HG03565 (cell line): Measurements from ENCODE around the gene NAA40.

ENCODE experiments used
- ATAC-seq: cut with Tn5 transposase; IDR thresholded peaks from one replicate; pipeline ENCODE4 v1.9.1; 2021; ENCODE audit warnings: mild to moderate bottlenecking, moderate library complexity; ENCODE audit not compliant: unreplicated experiment

The NAA40 gene

GRCh38 chr11:63912678-63913077, 26.1 kb upstream of the NAA40 start:
- ATAC-seq, result no peak

GRCh38 chr11:63913866-63914830, 24.7 kb upstream of the NAA40 start:
- no peak for ATAC-seq

DNA sequence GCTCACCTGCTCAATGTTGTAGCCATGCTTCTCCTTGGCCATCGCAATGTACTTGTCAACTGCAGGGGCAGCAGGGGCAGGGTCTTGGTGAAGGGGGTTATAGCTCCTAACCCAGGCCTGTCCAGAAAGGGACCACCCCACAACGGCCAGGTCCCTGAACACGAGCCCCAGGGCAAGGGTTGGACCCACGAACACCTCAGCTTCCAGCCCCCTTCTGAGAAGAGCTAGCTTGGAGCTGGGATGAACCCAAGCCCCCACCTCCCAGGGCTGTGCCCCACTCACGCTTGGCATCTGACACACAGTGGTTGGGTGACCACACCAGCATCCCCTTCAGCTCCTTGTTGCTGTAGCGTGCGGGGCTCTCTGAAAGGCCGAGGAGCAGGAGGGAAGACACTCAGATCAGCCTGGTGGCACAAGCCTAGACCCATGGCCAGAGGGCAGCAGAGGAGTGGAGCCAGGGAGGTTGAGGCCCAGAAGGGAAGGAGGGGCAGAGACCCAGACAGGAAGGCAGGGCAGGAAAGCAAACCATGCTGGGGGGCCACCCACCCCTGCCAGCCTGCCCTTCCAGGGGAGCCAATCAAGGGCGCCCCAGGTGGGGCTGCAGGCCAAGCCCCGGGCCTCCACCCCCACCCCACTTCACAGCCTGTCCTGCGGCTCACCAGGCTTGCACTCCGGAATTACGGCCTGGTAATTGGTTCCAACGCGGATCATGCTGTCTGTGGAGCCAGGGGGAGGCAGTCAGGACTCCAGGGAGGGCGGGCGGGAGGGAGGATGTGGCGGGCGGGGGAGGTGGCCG, 23.7 kb upstream of the NAA40 start:
- ATAC-seq, result no peak

DNA sequence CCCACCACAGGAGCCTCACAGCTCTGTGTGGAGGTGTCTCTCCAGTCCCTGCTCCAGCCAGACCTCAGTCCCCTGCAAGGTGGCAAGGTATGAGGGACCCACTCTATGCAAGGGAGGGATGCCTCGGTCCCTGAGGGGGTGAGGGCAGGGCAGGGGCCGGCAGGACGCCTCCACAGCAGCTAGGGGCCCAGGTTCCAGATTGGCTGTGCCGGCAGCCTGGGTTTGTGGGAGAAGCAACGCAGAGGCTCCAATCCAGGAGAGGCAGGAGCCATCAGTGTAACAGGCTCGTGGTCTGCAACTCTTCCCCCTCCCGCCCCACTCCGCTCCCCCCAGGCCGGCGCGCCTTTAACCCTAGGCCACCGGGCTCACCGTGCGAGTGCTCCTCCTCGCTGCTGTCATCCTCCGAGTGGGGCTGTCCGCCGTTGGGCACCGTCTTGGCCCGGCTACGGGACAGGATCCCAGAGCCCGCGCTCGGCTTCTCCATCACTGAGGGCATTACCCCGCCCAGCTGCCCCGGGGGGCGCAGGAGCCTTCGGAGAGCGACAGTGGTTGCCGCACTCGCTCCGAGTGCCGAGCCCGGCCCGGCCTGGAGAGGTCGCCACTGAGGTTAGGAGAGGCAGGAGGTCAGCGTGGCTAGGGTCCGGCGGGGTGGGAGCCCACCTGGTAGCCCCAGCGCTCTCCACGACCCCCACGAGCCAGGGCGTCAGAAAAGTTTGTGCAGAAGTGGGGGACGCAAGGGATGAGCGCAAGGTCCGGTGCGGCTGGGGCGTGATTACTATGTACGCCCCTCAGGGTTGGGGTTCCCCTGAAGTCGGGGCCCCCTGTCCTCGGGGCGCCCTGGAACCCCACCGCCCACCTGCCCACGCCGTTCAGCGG, 22.6 kb upstream of the NAA40 start:
- no peak for ATAC-seq

GRCh38 chr11:63916837-63917691, 21.7 kb upstream of the NAA40 start, which contains the start of gene RCOR2:
Gene RCOR2 (minus strand): TSS chr11:63917164. CDS start chr11:63916456, 708 bp downstream.
- ATAC-seq, result no peak

GRCh38 chr11:63917692-63918506, 20.9 kb upstream of the NAA40 start:
- ATAC-seq, result no peak

- ATAC-seq, result no peak
These were observed 20.2 kb upstream of the NAA40 start for GRCh38 chr11:63918507-63919191.

DNA sequence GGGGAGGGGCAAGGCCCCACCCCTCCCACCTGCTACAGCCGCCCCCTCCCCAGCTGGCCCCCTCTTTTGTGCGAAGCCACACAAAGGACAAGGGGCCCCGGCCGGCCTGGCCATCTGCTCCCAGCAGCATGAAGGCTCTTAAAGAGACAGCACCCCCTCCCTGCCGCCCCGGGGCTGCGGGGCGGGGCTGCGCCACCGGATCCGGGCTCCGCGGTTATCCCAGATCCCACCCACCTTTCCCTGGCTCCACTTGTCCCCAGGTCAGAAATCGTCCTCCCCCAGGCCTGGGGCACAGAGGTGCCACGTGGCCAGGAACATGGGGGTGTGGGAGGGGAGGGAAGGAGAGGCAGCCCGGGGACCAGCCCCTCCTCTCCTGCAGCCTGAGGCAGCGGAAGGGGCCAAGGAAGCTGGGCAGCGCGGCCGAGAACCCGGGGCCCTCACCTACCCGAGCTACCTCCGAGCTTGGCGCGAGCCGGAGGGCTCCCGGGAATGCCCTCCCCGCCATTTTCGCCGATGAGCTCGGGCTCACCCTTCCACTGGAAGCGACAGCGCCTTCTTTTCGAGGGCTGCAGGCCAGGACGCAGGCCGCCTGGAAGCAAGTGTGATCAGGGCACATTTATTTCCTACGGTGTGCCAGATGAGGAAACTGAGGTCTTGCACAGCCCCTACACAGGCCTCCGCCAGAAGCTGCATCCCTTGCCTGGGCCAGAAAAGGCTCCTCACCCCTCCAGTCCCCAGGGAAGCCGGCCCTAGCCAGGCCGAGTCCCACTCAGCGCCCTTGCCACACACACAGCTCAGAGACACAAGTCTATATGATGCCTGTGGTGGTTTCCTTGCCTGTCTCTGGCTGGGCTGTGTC, 19.3 kb upstream of the NAA40 start:
- no peak for ATAC-seq

- ATAC-seq, result no peak
These were observed 18.5 kb upstream of the NAA40 start for GRCh38 chr11:63920126-63920938.

DNA sequence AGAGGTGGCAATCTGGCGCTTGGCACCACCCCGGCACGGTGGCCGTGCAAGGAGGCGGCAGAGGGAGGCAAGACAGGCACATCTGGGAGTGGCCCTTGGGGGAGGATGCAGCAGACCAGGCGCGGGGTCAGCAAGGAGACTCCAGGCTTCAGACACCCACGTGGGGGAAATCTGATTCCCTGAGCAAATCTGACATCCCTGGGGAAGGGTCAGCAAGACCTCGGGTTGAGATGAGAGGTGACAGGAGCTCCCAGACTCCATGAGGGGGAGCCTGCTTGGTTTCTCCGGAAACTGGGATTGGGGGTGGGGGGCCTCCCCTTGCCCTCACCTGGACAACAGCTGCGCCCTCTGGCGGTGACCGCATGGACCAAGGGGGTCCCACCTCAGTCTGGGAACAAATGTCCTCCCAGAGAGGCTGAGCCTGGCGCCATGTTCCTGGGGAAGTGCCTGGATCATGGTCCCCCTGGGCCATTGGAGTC, 17.8 kb upstream of the NAA40 start:
- ATAC-seq, result no peak

DNA sequence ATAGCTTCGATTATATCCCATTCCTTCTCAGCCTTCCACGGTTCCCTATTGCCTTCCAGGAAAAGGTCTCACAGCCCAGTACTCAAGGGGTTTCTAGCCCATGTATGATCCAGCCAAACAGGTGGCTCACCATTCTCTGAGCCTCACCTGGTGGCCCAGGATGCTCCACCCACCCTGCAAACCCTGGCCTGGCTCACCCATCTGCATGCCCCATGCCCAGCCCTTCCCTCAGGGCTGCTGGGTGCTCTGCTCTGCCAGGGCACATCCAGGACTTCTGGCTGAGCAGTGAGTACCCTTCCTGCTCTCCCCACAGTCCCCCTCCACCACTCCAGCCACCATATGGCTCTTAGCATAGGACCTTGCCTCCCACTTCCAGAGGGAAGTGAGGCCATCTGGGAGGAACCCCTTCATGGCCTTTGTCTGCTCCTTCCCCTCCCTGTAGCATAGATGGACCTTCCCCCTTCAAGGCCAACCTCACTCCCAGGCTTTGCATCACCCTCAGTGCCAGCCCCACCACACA, 16.1 kb upstream of the NAA40 start:
- no peak for ATAC-seq

DNA sequence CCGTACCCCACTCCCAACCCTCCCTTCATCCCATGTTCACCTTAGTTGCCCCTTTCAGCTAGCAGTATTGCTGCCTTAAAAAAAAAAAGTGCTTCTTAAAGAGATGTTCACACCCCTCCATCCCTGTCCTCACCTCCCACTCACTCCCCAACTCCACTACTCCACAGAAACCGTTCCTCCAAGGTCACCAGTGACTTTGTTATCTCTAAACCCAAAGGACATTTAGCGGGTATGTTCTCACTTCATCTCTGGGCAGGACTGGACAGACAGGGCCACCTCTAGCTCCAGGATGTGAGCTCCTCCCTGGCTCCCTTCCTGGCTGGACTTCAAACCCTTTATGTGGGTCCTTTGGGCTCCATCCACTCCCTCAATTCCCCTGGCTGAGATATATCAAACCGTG, 15.5 kb upstream of the NAA40 start:
- ATAC-seq, result no peak

GRCh38 chr11:63929616-63930015, 9.2 kb upstream of the NAA40 start:
- no peak for ATAC-seq

DNA sequence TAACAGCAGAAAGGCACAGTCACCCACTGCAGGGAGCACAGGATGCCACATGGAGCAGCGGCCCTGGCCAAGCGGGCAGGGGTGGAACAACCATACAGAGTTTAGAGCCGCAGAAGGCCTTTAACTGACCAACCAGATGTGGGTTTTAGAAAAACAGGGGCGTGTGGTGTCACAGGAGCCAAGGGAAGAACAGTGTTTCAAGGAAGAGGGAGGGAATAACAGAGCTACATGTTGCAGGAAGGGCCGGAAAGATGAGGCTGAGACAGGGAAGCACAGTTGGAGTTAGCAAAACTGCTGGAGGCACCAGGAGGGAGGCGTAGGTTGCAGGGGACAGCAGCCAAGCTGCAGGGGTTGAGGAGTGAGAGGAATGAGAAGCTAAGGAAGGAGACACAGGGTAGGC, 7.8 kb upstream of the NAA40 start:
- no peak for ATAC-seq

DNA sequence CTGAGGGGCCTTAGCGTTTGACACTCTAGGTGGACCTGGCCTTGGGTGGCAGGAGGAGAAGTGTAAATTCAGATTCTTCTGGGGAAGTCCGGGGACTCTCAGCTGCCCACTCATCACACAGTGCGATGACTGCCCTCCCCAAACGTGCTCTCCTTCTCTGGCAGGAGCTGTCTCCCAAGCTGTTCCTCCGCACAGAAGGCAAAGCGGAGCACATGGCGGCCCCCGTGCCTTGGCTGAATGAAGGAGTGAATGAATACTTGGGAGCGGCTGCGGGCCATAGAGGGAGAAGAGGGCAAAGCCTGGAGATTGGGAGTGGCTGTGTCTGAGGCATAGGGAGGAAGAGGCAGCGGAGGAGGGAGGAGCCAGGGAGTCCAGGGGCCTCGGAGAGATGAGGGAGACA, 6.9 kb upstream of the NAA40 start:
- ATAC-seq, result no peak

- no peak for ATAC-seq
These were observed 5.3 kb upstream of the NAA40 start for GRCh38 chr11:63933459-63933858.
